Stimulated activated naive CD4-positive, alpha-beta T cell (primary cell): ENCODE measurements around the gene ING5.
"Not testable (repeated sequence)": the region's sequence is repeated elsewhere in the genome, so short reads cannot be mapped to it uniquely, and the experiment has no call there.

Experiments
- DNase-seq, 6 experiments: peaks; one replicate each; lab custom pipeline; 2025; lab: John Stamatoyannopoulos, UW

ING5 gene

DNA sequence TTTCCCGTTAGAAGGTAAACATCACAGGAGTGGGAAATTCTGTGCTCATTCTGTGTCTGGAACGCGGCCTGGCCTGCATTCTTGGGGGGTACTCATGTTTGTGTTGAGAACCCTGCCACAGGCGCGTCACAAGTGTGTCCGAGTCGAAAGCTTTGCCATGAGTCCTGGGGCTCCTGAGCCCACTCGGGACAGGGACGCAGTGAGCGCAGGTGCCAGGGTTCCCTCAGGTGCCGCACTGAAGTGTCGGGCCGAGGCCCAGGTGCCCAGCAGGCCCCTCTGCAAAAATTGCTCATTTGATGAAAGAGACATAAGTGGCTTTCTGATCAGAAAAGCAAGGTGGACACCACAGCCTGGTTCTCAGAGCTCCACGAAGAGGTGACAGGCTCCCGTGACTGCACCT is 37.3 kb downstream of the ING5 start:
- DNase-seq: no peak

DNA sequence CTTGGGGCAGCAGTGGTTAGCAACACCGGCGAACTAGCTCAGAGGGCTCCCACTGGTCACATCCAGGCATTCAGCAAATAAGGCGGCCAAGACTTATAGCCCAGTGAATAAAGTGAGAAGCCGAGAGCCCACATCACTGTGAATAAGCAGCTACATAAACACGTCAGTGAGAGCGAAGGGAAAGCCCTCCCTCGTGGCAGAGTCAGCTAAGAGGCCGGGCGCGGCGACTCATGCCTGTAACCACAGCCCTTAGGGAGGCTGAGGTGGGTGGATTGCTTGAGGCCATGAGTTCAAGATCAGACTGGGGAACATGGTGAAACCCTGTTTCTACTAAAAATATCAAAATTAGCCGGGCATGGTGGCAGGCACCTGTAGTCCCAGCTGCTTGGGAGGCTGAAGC is 37.8 kb downstream of the ING5 start:
- no peak for DNase-seq

DNA sequence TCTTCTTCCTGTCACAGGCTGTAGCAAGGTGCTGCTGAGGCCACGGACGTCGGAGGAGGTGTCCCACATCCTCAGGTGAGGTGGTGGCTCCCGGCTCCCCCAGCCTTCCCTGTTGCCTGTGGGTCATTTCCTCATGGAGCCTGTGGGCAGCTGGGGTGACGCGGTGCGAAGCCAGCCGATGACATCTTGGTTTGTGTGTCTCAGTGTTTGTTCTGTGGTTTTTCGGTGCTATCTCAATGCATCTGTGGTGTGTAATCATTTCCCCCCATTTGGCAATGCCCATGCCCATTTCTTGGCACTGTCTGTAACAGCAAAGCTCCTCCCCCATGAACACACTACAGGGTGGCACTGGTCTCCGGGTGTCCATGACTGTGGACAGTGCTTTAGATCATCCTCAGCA is 39.2 kb downstream of the ING5 start:
- no peak for DNase-seq

DNA sequence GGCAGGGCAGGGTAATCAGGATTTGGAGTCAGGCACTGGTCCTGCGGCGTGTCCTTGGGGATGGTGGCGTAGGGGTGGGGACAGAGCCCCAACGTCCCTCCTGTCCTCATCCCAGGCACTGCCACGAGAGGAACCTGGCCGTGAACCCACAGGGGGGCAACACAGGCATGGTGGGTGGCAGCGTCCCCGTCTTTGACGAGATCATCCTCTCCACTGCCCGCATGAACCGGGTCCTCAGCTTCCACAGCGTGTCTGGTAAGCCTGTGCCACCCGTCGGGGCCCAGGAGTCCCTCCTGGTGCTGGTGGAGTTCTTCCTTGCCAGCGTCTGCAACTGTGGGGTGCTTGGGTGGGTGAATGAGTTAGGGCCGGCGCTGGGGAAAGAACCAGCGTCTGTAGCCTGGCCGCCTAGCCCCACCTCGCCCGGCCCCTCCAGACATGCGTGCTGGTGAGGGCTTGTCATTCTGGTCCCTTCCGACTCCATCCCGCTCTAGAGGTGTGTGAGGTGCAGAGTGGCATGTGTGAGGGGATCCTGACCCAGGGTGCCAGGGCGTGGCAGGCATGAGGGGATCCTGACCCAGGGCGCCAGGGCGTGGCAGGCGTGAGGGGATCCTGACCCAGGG is 40.6 kb downstream of the ING5 start:
- no peak for DNase-seq

DNA sequence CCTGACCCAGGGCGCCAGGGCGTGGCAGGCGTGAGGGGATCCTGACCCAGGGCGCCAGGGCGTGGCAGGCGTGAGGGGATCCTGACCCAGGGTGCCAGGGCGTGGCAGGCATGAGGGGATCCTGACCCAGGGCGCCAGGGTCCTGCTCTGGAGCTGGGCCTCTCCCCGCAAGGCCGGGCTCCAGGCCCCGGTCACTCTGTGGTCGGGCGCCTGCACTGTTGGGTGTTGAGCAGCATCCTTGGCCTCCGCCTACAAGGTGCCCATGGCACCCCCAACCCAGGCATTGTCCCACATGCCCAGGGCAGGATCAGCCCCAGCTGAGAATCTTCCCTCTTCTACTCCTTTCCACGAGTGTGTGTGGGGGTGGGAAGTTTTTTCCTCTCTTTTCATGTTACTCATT is 41.2 kb downstream of the ING5 start:
- DNase-seq: not testable (repeated sequence)

DNA sequence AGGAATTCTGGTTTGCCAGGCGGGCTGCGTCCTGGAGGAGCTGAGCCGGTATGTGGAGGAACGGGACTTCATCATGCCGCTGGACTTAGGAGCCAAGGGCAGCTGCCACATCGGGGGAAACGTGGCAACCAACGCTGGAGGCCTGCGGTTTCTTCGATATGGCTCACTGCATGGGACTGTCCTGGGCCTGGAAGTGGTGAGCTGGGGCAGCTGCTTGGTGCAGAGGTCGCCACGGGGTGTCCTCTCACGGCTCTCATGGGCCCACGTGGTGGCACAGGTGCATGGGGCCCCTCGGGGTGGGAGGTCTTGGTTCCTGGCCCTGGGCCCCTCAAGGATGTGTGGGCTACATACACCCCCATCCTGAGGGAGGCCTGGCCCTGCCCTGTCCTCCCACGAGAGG is 41.8 kb downstream of the ING5 start:
- DNase-seq: no peak

DNA sequence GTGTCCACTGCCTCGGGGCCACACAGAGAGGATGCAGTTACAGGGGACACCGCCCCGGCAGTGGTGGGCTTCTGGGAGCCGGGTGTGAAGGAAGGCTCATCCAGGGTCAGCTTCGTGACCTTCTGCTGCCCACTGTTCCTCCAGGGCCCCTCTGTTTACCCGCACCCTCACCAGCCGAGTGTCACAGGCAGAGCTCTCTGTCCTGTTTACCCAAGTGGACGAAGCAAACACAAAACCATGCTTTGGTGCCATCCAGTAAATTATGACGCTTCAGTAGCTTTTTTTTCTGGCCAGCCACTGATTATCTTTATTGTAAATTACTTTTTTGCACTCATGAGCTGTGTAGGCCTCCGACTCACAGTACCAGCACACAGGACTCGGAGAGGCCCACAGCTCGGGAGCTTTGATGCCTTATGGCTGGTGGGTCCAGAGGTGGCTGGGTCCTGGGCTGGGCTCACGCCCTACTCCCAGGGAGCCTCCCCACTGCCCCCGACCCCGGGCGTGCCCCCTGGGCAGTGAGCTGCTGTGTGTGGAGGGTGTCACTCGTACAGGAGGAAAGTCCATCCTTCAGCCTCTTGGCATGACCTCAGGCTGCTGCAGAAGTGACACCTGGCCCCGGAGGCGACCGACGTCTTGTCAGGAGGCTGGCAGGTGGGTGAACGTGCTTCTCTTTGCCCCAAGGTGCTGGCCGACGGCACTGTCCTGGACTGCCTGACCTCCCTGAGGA is 42.4 kb downstream of the ING5 start:
- no peak for DNase-seq

DNA sequence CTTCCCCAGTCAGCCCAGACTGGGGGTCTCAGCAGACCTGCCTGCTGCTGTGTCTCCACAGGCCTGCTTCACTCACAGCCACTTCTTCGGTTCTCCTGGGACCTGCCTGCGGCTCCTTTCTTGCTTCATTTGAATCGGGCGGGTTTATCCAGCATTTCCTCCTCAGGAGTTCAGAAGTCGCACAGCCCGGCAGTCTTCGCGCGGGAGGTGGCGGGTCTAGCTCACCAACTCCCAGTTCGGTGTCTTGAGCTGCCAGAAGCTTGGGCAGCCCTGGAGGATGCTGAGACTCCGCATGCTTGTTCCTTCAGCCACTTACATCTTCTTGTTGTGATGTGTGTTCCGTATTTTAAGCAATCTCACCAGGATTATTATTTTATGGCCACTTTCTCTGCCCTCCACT is 43.4 kb downstream of the ING5 start:
- no peak for DNase-seq

DNA sequence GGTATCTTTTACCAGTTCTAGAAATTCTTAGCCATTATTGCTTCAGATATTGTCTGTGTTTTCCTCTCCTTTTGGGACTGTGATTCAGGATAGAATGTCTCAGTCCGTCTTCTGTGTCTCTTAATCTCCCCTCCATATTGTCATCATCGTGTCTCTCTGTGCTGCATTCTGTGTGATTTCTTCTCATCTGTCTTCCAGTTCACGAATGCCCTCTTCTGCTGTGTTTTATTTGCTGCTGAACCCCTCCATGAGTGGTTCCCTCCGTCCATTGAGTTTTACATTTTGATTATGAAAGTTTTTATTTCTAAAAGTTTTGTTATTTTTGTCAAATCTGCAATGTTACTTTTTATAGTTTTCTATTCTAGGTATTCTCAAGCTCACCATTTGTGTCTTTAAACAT is 44.2 kb downstream of the ING5 start:
- DNase-seq: no peak

DNA sequence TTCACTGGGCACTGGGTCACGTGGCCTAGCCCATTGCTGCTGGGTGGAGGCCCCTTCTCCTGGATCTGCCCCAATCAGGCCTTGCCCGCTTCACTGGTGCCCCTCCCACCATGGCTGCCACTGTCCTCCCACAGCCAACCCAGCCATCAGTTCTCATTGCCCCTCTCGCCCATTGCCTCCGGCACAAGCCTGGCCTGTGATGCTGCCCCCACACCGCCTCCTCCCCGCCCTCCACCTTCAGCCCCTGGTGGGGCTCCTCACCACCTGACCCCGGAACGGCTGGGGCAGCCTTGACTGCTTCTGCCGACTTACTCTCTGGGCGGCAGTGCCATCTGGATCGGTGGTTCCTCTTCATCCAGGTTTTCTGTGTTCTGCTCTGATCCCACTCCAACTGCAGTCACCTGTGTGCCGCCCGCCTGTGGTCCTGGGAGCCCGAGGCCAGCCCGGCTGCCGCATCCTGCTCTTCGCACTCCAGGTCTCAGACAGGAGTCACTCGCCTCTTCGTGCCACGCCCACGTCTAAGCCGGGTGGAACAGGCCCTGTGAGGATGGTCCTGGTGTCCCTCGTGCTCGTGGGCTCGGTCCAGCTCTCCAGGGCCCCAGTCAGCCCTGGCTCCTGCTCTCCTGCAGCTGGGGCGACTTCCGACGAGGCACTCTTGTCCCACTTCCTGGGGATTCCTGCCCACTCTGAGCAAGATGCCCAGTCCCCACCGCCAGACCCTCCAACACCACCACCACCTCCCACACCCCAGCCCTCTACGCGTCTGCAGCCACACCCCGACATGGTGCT is 46.8 kb downstream of the ING5 start:
- no peak for DNase-seq

DNA sequence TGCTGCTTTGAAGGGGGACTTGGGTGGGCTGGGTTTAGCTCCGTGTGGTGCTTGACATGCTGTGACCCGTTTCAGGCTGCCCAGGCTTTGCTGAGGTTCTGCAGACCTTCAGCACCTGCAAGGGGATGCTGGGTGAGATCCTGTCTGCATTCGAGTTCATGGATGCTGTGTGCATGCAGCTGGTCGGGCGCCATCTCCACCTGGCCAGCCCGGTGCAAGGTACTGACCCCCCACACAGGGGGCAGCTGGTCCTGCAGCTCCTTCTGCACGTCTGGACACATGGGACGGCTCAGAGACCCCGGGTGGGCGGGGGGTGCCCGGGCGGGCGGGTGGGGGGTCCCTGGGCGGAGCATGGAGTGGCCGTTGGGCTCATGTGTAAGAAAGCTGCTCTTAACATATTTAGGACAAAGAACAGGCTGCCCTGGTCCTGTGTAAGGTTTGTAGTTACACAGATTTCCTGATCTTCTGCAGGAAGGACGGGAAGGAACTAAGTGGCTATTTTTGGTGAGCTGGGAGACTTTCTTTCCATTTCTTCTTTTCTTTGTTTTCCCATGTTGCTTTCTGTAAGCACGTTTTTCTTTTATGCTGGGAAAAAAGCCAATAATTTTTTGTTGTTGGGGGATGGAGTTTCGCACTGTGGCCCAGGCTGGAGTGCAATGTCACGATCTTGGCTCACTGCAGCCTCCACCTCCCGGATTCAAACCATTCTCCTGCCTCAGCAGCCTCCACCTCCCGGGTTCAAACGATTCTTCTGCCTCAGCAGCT is 48.4 kb downstream of the ING5 start:
- no peak for DNase-seq

DNA sequence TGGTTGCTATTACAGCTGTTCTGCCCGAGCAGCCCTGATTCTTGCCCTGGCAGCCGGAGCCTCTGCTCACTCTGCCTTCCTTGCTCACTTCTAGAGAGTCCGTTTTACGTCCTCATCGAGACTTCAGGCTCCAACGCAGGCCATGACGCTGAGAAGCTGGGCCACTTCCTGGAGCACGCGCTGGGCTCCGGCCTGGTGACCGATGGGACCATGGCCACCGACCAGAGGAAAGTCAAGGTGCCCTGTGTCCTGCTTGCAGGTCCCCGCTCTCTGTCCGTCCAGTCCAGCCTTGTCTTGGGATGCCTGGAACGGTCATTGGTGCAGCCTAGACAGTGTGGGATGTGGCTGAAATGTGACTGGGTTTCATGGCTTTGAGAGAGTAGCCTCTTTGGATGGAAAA is 49.3 kb downstream of the ING5 start:
- no peak for DNase-seq

DNA sequence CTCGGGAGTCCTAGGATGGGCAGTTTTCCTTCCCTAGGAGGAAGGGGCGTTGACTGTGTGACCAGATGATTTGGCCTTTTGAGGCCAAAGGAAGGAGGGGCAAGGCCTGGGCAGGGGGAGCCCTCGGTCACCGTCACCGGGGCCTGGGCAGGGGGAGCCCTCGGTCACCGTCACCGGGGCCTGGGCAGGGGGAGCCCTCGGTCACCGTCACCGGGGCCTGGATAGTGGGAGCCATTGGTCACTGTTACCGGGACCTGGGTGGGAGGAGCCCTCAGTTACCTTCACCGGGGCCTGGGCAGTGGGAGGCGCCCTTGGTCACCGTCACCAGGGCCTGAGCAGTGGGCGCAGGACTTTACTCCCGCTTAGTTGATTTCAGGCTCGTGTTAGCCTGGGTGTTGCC is 49.9 kb downstream of the ING5 start:
- no peak for DNase-seq

DNA sequence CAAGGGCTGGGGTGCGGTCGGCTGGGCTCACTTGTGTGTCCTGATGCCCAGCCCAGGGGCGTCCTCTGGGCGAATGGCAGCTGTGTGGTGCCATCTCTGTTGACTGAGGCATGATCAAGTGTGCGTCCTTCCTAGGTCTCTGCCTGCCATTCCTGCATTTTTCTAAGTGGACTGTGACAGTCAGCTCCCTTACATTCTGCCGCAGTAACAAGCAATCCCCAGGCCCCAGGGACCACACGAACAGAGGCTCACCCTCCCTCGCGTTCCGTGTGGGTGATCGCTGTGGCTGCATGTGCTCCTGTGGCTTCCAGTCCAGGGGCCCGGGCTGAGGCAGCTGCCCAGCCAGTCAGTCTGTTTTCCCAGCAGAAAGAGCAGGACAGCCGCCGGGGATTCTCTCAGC is 50.4 kb downstream of the ING5 start:
- no peak for DNase-seq

DNA sequence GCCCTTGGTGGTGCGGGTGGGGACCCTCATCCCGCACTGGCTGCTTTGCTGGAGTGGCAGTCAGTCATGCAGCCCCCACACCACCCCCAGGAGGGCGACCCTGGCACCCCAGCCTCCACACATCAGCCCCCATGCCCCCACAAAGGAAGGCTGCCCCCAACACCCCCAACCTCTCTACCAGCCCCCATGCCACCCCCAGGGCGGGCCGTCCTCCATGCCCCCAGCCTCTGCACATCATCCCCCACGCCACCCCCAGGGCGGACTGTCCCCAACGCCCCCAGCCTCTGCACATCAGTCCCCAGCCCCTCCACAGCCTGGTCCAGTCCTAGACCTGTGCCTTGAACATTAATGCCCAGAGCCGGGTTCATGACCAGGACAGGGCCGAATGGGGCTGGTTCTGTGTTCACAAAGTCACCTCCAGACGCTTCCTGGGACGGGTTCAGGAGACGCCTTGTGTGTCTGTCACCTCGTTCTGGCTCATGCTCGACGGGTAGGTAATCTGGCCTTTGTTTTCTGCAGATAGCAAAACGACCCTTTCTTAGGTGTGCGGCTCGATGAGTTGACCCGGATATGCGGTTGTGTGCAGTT is 50.9 kb downstream of the ING5 start:
- no peak for DNase-seq

DNA sequence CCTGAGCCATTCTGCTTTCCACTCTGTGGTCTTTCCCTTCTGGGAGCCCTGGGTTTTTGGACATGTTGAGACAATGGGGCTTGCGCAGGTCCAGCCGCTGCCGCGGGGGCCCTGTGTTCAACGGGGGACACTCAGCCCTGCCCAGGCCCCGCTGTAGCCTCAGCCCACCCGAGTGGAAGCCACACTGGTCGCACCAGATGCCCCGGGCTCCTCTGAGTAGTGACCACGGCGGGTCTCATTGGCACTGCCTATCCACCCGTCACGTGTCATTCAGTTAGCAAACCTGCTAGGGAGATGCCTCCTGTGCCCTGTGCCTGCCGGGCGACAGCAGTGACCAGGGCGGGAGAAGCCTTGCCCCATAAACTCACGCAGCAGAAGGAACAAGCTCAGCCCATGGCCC is 51.7 kb downstream of the ING5 start:
- DNase-seq: no peak

DNA sequence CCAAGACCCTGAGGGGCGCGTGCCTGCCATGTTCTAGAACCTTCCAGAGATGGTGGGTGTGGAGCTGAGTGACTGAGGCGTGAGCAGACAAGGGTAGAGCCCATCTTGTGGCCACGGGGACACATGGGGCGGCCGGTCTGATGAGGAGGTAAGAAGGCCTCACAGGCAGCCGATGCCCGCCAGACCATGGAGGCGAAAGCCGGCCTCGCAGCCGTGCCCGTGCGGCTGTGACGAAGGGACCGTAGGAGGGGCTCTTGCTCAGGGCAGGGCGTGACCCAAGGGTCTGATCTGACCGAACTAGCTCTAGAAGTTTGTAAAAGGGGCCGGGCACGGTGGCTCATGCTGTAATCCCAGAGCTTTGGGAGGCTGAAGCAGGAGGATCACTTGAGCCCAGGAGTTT is 52.2 kb downstream of the ING5 start:
- no peak for DNase-seq

DNA sequence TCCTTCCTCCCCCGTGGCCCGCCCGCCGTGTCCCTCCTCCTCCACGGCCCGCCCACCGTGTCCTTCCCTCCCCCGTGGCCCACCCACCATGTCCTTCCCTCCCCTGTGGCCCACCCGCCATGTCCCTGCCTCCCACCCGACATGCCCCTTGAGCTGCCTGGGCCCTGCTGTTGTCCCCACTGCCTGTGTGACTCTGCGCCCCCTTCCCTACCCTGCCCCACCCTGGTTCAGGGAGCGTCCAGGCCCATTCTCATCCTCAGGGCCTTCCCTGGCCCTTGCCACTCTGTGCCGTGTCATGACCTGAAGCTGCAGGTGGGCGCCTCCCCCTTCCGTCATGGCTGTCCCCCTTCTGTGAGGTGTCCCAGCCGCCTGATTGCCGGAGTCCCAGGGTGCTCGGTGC is 53.3 kb downstream of the ING5 start:
- DNase-seq: no peak

DNA sequence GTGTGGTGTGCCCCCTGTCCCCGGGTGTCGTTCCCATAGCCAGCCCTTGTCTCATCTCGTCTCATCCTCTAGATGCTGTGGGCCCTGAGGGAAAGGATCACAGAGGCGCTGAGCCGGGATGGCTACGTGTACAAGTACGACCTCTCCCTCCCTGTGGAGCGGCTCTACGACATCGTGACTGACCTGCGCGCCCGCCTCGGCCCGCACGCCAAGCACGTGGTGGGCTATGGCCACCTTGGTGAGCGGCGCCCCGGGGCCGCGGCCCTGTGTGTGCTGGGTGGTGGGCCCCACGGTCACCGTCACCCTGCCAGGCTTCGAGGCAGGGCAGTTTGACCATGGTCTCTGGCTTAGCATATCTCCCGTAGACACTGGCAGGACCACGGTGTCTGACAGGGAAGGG is 53.9 kb downstream of the ING5 start:
- DNase-seq: no peak

DNA sequence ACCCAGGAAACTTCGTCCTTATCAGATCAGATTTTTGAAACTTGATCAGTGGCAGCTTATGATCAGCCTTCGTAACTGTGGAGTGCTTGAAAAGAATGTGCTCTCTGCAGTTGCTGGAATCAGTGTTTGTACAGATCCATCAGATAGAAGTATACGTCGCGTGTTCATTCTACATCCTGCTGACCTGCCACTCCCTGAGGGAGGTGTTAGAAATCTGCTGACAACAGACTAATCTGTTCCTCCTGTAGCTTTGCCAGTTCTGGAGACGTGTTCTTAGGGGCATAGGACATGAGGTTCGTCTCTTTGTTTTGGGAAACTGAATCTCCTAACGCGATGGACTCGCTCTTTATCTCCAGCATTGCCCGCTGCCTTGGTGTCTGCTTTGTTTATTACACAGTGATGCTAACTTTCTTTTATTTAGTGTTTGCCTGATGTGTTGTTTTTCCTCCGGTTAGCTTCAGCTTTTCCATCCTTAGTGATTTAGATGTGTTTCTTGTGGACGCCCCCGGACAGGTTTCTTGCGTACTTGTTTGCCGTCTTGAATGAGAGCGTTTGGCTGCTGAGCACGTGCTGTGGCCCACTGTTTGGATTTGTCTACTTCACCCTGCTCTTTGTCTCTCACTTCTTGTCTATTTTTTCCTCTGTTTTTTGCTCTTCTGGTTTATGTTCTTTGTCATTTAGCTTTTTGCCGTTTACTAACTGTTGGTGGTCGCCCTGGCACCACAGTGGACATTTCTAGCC is 57.4 kb downstream of the ING5 start:
- DNase-seq: no peak

DNA sequence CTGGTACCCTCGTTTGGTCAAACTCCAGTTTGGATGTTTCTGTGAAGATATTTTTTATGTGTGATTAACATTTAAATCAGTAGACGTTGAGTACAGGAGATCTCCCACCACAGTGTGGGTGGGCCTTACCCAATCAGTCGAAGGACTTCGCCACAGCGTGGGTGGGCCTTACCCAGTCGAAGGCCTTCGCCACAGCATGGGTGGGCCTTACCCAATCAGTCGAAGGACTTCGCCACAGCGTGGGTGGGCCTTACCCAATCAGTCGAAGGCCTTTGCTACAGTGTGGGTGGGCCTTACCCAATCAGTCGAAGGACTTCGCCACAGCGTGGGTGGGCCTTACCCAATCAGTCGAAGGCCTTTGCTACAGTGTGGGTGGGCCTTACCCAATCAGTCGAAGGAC is 58.1 kb downstream of the ING5 start:
- DNase-seq: not testable (repeated sequence)
